HG02884 (cell line): ENCODE results near the gene CCDC137.

Experiments used
- ATAC-seq: cut with Tn5 transposase; IDR thresholded peaks from one replicate; pipeline ENCODE4 v1.9.1; 2021; ENCODE audit warnings: mild to moderate bottlenecking, moderate library complexity; ENCODE audit not compliant: unreplicated experiment

CCDC137 gene

GRCh38 chr17:81681672-81682071, 15.1 kb downstream of the CCDC137 start:
- no peak for ATAC-seq

GRCh38 chr17:81682565-81683207, 16.1 kb downstream of the CCDC137 start:
- no peak for ATAC-seq

- ATAC-seq: peak; percentile 6
Measured at GRCh38 chr17:81683208-81683583, 16.7 kb downstream of the CCDC137 start.

- peak; percentile 87 for ATAC-seq
Measured at GRCh38 chr17:81683584-81684441, 17.3 kb downstream of the CCDC137 start, which contains the start of the genes ARL16 and HGS. Gene ARL16 (minus strand): TSS chr17:81683797. CDS start chr17:81683753, 44 bp downstream. Gene HGS (plus strand): TSS chr17:81684011. CDS start chr17:81684067, 56 bp downstream.

- no peak for ATAC-seq
Measured at GRCh38 chr17:81684442-81684911, 17.9 kb downstream of the CCDC137 start.

GRCh38 chr17:81685108-81685507, 18.6 kb downstream of the CCDC137 start:
- no peak for ATAC-seq

GRCh38 chr17:81686614-81687013, 20.1 kb downstream of the CCDC137 start:
- ATAC-seq: no peak

GRCh38 chr17:81687770-81688541, 21.4 kb downstream of the CCDC137 start:
- no peak for ATAC-seq

GRCh38 chr17:81688616-81689015, 22.1 kb downstream of the CCDC137 start:
- no peak for ATAC-seq

- no peak for ATAC-seq
Measured at GRCh38 chr17:81690066-81690465, 23.5 kb downstream of the CCDC137 start.

- ATAC-seq: no peak
Measured at GRCh38 chr17:81690549-81690948, 24.0 kb downstream of the CCDC137 start.

GRCh38 chr17:81691196-81691595, 24.7 kb downstream of the CCDC137 start:
- no peak for ATAC-seq

GRCh38 chr17:81691608-81692007, 25.1 kb downstream of the CCDC137 start:
- ATAC-seq: no peak

GRCh38 chr17:81693509-81694210, 27.1 kb downstream of the CCDC137 start:
- ATAC-seq: no peak

GRCh38 chr17:81694810-81695209, 28.3 kb downstream of the CCDC137 start:
- ATAC-seq: no peak

- no peak for ATAC-seq
Measured at GRCh38 chr17:81695211-81695610, 28.7 kb downstream of the CCDC137 start.

- ATAC-seq: no peak
Measured at GRCh38 chr17:81695801-81696200, 29.3 kb downstream of the CCDC137 start.

GRCh38 chr17:81696218-81696941, 29.8 kb downstream of the CCDC137 start:
- no peak for ATAC-seq

GRCh38 chr17:81697261-81698044, 30.9 kb downstream of the CCDC137 start:
- no peak for ATAC-seq
